ENCODE measurements around the gene NOS1AP.

DNA sequence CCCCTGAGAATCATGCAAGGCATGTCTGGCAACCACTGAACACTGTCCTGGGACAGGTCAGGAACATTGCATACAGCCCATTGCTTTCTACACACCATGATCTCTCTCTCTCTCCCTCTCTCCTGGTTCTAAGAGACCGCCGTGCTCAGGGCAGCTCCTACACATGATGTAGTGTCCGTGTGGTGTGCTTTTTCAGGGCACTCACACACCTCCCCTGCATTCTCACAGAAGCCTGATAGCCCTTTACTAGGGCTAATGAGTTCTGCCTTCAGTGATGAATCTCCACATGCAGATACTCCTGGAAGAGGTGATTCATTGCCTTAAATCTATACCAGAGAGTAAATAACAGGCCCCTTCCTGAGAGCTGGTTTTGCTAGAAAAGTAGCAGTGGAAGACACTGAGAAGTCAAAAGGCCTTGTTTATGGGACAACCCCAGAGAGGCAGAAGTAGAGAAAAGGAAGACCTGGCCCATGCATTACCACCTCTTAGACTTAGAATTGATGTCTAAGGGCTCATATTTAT, 38.7 kb upstream of the NOS1AP start:
- TF ChIP-seq, protein P1, sequence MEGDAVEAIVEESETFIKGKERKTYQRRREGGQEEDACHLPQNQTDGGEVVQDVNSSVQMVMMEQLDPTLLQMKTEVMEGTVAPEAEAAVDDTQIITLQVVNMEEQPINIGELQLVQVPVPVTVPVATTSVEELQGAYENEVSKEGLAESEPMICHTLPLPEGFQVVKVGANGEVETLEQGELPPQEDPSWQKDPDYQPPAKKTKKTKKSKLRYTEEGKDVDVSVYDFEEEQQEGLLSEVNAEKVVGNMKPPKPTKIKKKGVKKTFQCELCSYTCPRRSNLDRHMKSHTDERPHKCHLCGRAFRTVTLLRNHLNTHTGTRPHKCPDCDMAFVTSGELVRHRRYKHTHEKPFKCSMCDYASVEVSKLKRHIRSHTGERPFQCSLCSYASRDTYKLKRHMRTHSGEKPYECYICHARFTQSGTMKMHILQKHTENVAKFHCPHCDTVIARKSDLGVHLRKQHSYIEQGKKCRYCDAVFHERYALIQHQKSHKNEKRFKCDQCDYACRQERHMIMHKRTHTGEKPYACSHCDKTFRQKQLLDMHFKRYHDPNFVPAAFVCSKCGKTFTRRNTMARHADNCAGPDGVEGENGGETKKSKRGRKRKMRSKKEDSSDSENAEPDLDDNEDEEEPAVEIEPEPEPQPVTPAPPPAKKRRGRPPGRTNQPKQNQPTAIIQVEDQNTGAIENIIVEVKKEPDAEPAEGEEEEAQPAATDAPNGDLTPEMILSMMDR (IDR thresholded peaks at IDR 0.05): no peak
- TF ChIP-seq SMC3 (IDR thresholded peaks at IDR 0.05; ENCODE audit: low read depth, low read length): no peak
- TF ChIP-seq RFX5 (IDR thresholded peaks at IDR 0.05; ENCODE audit: low read length): no peak
- TF ChIP-seq, protein P2, sequence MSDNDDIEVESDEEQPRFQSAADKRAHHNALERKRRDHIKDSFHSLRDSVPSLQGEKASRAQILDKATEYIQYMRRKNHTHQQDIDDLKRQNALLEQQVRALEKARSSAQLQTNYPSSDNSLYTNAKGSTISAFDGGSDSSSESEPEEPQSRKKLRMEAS (IDR thresholded peaks at IDR 0.05; ENCODE audit: low read depth): no peak
- TF ChIP-seq NRF1 (IDR thresholded peaks at IDR 0.05; ENCODE audit: low read depth, low read length): no peak
- TF ChIP-seq POLR2AphosphoS5 (IDR thresholded peaks at IDR 0.05; ENCODE audit: low read depth, low read length): no peak
- no peak for TF ChIP-seq TAF1 (IDR thresholded peaks at IDR 0.05; ENCODE audit: borderline replicate concordance, low read depth, low read length)
- TF ChIP-seq, protein P3, sequence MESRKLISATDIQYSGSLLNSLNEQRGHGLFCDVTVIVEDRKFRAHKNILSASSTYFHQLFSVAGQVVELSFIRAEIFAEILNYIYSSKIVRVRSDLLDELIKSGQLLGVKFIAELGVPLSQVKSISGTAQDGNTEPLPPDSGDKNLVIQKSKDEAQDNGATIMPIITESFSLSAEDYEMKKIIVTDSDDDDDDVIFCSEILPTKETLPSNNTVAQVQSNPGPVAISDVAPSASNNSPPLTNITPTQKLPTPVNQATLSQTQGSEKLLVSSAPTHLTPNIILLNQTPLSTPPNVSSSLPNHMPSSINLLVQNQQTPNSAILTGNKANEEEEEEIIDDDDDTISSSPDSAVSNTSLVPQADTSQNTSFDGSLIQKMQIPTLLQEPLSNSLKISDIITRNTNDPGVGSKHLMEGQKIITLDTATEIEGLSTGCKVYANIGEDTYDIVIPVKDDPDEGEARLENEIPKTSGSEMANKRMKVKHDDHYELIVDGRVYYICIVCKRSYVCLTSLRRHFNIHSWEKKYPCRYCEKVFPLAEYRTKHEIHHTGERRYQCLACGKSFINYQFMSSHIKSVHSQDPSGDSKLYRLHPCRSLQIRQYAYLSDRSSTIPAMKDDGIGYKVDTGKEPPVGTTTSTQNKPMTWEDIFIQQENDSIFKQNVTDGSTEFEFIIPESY (IDR thresholded peaks at IDR 0.05; ENCODE audit: borderline replicate concordance, low read depth): no peak
- TF ChIP-seq FOXJ3 (CRISPR knock-in tag; IDR thresholded peaks at IDR 0.05): no peak
- TF ChIP-seq MXI1 (IDR thresholded peaks at IDR 0.05; ENCODE audit: low read depth, low read length): no peak
- no peak for TF ChIP-seq JUND (IDR thresholded peaks at IDR 0.05)

All from SK-N-SH (cell line).